G401 (cell line): ENCODE data around the gene STIM2. TPM values are rescaled to one million over a fixed set of nuclear protein-coding genes. Genes with fewer than 3 reads are reported as not detected.

Experiments used
- DNase-seq: peaks from one replicate; pipeline ENCODE4 v3.0.0-alpha.2; 2015; ENCODE audit warnings: low spot score
- in situ Hi-C: cut with HindIII; loops from 2 replicates; pipeline ENCODE4 v1.10.0; 2016; ENCODE audit warnings: low sequenced_read_pairs, mixed read lengths
- total RNA-seq: library from RNA; depleted of rRNA; stranded (reverse); fragments of >200 nt; shearing (Covaris generic); gene quantifications from 2 replicates; pipeline ENCODE4 v1.2.3, GENCODE V29; 2014

STIM2 gene
- total RNA-seq, 1 experiment from 2014 or later = 27.4 TPM

- DNase-seq = no peak
- in situ Hi-C loops = no loop called here
These were observed 2.9 kb downstream of the STIM2 start for GRCh38 chr4:26863512-26863911.

DNA sequence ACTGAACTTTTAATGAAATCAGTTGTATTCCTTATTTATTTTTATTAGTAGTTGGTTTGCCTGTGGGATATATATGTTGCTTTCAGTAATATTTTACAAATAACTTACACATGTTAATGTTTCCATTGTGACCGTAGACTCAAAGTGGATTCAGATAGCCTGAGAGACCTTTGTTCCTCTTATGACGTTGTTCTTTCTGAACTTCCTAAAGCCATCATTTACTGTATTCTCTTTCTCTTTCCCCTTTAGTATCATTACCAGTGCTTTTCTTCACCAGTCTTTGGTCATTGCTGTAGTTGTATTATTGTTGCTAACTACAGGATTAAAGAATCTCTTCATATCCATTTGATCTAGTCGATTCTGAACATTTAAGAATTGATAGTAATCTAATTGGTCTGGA, 4.3 kb downstream of the STIM2 start:
- in situ Hi-C loops = no loop called here
- DNase-seq = no peak

DNA sequence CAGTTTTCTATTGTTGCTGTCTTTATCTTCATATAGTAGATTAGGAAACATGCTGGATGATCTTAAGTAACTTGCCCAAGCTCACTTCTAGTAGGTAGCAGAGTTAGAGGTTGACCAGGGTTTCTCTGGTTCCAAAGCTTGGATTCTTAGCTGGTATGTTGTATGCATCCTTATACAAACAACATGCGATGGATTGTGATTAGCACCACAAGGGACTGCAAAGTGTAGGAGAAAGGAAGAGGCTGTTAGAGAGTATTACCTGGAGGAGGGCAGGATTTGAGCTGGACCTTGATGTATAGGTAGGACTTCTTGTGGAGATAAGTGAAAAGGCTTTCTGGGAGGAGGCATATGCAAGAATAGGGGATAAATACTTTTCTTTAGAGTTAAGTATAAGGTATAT, 5.6 kb downstream of the STIM2 start:
- in situ Hi-C loops = no loop called here

DNA sequence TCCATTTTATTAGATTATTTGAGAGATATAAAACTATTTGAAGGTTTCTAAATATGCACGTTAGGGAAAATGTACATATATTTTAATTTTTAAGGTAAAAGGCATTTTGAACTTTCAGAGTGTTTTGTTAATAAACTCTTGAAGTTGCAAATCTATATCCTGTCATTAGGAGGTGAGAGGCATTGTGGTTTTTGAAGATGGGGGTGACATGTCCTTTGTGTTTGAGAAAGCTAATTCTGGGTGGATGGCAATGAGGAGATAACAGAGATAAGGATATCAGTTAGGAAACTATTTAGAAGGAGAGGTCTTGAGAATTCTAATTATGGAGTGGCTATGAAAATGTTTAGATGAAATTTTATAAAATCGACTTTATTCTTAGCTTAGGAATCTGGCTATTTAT, 6.1 kb downstream of the STIM2 start:
- no peak for DNase-seq
- in situ Hi-C loops = no loop called here

More for the DNA sequence above, 5.6 kb downstream of the STIM2 start:
- DNase-seq = no peak

DNA sequence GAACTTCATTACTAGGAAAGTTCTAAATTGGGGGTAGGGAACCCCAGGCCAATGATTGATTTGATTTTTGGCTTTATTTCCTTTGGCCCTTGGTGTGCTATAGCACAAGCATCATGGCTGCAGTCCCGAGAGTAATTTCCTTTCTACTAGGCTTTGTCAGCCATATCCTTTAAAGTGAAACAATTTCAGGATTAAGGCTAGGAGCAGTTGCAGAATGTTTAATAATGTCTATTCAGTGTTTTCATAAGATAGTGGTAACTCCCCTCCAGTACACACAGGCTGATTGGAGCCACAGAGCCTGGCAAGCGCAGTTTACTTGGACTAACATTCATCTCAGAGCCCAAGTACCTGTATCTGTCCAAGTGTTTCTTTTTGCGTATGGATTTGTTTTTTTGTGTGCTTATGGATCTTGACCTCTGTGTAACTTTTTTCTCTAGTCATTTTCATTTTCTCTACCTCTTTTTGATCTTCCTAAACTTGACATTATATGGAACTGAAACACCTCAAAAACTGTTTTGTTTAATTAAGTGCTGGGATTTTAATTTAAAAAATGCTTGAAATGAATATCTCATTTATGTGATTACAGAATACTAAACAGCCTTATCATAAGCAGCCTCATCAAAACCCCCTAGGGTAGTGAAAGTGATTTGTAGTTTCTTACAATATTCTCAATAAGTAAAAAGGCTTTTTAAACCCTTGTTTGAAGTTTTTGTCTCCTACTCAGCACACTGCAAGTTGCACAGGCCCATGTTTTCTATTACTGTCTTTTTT, 7.5 kb downstream of the STIM2 start:
- in situ Hi-C loops = no loop called here
- DNase-seq = no peak

GRCh38 chr4:26870576-26871262, 10.1 kb downstream of the STIM2 start:
- in situ Hi-C loops = no loop called here
- DNase-seq = no peak

GRCh38 chr4:26871611-26872010, 11.0 kb downstream of the STIM2 start:
- in situ Hi-C loops = no loop called here
- DNase-seq = no peak

DNA sequence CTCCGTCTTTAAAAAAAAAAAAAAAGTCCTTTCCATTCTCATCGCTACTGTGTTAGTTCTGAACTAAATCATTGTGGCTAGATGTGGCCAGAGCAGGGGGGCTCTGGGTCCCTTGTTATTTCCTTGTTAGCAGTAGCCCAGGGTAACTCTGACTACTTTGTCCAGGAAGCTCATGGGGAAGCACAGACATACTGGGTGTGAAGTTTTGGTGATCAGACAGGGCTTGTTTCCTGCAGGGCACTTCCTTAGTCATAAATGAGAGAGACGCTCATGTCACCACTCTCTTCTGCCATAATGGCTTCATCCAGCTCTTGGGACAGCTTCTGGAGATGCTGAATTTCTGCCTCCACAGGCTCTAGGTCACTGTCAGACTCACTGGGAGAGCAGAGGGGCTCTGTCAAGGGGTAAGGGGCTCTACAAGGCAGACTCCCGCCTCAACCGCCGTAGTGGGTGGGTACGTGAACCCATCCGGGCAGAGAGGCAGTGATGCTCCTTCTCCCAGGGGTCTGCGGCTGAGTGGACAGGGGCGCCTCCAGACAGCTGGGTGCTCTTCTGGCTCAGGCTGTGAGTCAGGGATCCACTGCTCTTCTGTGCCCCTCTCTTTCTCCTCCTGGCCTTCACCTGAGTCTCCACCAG, 12.9 kb downstream of the STIM2 start:
- in situ Hi-C loops = no loop called here
- DNase-seq = no peak

DNA sequence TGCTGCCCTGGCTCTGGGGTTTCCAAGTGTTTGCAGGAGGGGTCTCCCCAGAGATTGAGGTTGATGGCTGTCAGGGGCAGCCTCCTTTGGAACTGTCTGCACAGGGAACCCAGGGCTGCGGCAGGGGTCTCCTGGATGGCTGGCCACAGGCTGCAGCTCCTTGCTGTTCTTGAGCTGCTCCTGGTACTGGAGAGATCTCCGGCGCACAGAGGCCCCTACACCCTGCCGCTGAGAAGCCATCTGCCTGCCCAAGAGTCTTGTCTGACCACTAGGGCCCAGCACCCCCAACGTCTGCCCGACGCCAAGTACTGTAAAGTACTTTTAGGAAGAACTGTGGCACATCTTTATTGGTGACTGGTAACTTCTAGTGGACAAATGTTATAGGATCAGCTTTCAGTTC, 13.5 kb downstream of the STIM2 start:
- in situ Hi-C loops = no loop called here
- DNase-seq = no peak

- in situ Hi-C loops = no loop called here
These were observed 16.8 kb downstream of the STIM2 start for GRCh38 chr4:26877406-26877805.

GRCh38 chr4:26877961-26878360, 17.3 kb downstream of the STIM2 start:
- in situ Hi-C loops = no loop called here
- DNase-seq = no peak

More at GRCh38 chr4:26877406-26877805, 16.8 kb downstream of the STIM2 start:
- DNase-seq = no peak

- in situ Hi-C loops = no loop called here
- no peak for DNase-seq
These were observed 18.3 kb downstream of the STIM2 start for GRCh38 chr4:26878794-26879391.

DNA sequence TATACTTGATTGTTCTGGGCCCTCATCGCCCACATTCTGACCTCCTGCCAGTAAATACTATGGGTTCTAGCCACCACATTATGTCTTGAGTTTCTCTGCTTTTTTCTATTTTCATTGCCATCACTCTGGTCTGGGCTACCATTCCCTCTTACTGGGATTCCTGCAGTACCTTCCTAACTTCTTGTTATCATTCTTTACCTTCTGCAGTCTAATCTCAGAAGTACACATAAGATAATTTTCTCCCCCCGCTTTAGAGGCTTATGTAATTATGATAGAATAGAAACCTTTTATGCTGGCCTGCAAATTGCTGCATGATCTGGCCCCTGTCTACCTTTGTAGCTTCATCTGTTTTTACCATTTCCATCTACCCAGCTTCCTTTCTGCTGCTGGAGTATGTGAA, 19.2 kb downstream of the STIM2 start:
- no peak for DNase-seq
- in situ Hi-C loops = no loop called here

DNA sequence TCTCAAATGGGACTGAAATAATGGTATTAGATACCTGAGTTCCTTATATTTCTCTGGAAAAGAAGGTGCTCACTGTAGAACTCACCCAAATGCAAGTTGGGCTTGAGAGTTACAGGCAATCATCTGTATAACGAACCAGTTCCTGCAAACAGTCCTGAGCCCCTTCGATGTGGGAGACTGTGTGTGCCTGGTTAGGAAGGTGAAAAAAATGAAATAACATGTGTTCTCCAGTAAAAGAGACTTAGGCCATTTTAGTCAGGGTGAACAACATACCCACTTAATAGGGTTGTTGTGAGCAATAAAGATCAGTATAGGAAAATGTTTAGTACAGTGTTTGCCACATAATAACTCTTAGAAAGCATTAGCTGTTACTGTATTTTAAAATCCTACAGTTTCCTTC, 23.4 kb downstream of the STIM2 start:
- in situ Hi-C loops = no loop called here
- no peak for DNase-seq

GRCh38 chr4:26884486-26884988, 23.9 kb downstream of the STIM2 start:
- in situ Hi-C loops = no loop called here
- no peak for DNase-seq

DNA sequence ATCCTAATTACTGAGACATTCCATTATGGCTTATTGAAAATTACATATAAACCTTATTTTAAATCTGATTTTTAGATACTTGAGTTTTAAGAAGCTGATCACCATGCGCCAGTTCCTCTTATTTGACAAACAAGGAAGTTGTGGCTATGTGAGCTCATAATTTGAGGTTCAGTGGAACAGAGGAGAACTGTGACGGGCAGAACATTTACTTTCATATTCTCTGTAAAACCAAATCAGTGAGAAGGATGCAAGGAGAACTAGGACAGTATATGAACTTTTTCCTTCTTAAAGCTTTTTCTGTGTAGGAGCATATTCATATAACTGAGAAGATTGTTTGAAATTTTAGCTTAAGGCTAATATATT, 25.3 kb downstream of the STIM2 start:
- no peak for DNase-seq
- in situ Hi-C loops = no loop called here

DNA sequence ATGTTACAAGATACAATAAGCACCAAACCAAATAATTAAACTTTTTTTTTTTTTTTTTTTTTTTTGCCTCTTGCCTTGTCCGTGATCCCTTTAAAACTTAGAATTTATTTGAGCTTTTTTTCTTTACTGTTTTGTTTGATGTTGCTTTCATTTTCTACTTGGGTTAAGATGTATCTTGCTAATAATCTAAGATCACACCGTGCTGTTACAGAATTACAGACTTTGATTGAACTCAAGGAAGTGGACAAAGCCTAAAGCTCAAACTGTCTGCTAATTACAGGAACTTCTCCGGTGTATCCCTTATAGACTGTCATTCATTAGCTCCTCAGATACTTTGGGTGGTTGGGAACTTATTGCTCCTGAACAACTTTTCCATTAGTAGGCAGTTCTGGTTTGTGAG, 26.5 kb downstream of the STIM2 start:
- in situ Hi-C loops = no loop called here
- no peak for DNase-seq

GRCh38 chr4:26887809-26888208, 27.2 kb downstream of the STIM2 start:
- no peak for DNase-seq
- in situ Hi-C loops = no loop called here

GRCh38 chr4:26889356-26889755, 28.7 kb downstream of the STIM2 start:
- in situ Hi-C loops = no loop called here
- DNase-seq = no peak

DNA sequence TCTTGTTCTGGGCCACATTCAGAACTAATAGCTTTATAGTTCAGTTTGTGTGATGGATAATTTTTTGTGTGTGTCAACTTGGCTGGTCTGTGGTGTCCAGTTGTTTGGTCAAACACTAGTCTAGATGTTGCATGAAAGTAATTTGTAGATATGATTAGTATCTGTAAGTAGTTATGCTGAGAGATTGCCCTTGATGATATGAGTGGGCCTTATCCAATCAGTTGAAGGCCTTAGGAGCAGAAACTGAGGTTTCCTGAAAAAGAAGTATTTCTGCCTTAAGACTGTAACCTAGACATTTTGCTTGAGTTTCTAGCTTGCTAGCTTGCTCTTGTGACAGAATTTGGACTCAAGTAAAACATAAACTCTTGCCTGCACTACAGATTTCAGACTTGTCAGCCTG, 30.4 kb downstream of the STIM2 start:
- DNase-seq = no peak
- in situ Hi-C loops = no loop called here
